Measurements from ENCODE around the gene CEBPZ.
"Not testable (repeated sequence)": the region's sequence is repeated elsewhere in the genome, so short reads cannot be mapped to it uniquely, and the experiment has no call there.

GRCh38 chr2:37225129-37225528 lies 6.3 kb downstream of the CEBPZ start:
- not testable (repeated sequence) for TF ChIP-seq CTCF (IDR thresholded peaks at IDR 0.05; ENCODE audit: low read length); EZH2 (optimal IDR thresholded peaks at IDR 0.05; ENCODE audit: low read depth, low read length)
